B cell (primary cell): Measurements from ENCODE around the gene KIAA0825.

Experiments
- EZH2 ChIP-seq: IDR thresholded peaks from 2 replicates; pipeline ENCODE4 v1.6.1; 2012; ENCODE audit warnings: borderline replicate concordance, low read depth, mild to moderate bottlenecking, moderate library complexity, low read length; ENCODE audit not compliant: insufficient read depth, poor library complexity, severe bottlenecking
- TF ChIP-seq, protein P1 (sequence below): fragments of 200-600 bp; IDR thresholded peaks from one replicate; pipeline ENCODE4 v1.8.0; 2022; ENCODE audit warnings: antibody characterized with exemption, mild to moderate bottlenecking

DNA sequence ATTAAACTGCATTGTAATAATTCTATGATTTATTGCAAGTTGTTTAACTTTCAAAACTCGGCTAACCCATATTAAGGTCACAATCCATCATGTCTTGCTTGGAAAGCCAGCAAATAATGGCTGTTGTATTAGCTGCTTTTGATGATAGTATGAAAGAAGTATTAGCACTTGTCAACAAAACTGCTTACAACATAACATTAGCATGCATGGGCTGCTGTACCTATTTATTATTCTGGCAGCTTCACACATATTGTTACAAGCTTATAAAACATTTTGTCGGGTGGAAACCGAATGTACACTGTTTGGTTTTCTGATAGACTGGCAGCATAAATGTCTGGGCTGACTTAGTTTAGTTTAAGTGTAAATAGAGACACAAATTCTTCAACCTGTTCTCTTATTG, 378.3 kb downstream of the KIAA0825 start:
- TF ChIP-seq, protein P1, sequence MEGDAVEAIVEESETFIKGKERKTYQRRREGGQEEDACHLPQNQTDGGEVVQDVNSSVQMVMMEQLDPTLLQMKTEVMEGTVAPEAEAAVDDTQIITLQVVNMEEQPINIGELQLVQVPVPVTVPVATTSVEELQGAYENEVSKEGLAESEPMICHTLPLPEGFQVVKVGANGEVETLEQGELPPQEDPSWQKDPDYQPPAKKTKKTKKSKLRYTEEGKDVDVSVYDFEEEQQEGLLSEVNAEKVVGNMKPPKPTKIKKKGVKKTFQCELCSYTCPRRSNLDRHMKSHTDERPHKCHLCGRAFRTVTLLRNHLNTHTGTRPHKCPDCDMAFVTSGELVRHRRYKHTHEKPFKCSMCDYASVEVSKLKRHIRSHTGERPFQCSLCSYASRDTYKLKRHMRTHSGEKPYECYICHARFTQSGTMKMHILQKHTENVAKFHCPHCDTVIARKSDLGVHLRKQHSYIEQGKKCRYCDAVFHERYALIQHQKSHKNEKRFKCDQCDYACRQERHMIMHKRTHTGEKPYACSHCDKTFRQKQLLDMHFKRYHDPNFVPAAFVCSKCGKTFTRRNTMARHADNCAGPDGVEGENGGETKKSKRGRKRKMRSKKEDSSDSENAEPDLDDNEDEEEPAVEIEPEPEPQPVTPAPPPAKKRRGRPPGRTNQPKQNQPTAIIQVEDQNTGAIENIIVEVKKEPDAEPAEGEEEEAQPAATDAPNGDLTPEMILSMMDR, result no peak
- no peak for TF ChIP-seq EZH2
